Mucosa of rectum (tissue), 2 donors: ENCODE measurements around the gene ZNF609.
"Not testable (repeated sequence)": the region's sequence is repeated elsewhere in the genome, so short reads cannot be mapped to it uniquely, and the experiment has no call there.

Experiments used
- H3K27ac ChIP-seq, 2 donors: one replicate each; pipeline ENCODE4 v1.7.0; 2013; ENCODE audit warnings: inconsistent platforms in 2 of 2, low read depth in 2 of 2, low read length in 2 of 2
- H3K27me3 ChIP-seq, 2 donors: one replicate each; pipeline ENCODE4 v1.7.0; 2013; ENCODE audit warnings: low read length in 2 of 2; ENCODE audit not compliant: control insufficient read depth in 2 of 2, insufficient read depth in 2 of 2
- H3K36me3 ChIP-seq, 2 donors: one replicate each; pipeline ENCODE4 v1.7.0; 2013; ENCODE audit warnings: low read length in 2 of 2; ENCODE audit not compliant: control insufficient read depth in 2 of 2, insufficient read depth in 2 of 2
- H3K4me1 ChIP-seq, 2 donors: one replicate each; pipeline ENCODE4 v1.7.0; 2013; ENCODE audit warnings: low read length in 2 of 2, mild to moderate bottlenecking in 1 of 2; ENCODE audit not compliant: control insufficient read depth in 2 of 2, insufficient read depth in 2 of 2
- H3K4me3 ChIP-seq, 2 donors: one replicate each; pipeline ENCODE4 v1.7.0; 2013; ENCODE audit warnings: low read length in 2 of 2
- H3K9ac ChIP-seq, 2 donors: one replicate each; pipeline ENCODE4 v1.7.0; 2013; ENCODE audit warnings: low read length in 2 of 2, low read depth in 1 of 2, mild to moderate bottlenecking in 1 of 2
- H3K9me3 ChIP-seq, 2 donors: one replicate each; pipeline ENCODE4 v1.7.0; 2013; ENCODE audit warnings: low read length in 2 of 2; ENCODE audit not compliant: control insufficient read depth in 2 of 2
- donor health status: healthy.
- donor health status: Normal muscosa, but diverticular disease.

The ZNF609 gene

GRCh38 chr15:64574301-64575017 lies 114.1 kb downstream of the ZNF609 start:
- Histone ChIP-seq H3K27ac (no peak overlapping the region), H3K36me3 (no peaks in the 10 kb centered on the region), H3K4me3 (no peak overlapping the region), H3K9me3 (no peaks in the 10 kb centered on the region), H3K4me1 (peaks cover 0 to 13% of the 10 kb centered on the region in 2 donors), H3K27me3 (no peaks in the 10 kb centered on the region), H3K9ac (no peak overlapping the region)

- no peaks in the 10 kb centered on the region for H3K9me3 ChIP-seq
- no peaks in the 10 kb centered on the region for H3K27me3 ChIP-seq
- H3K27ac ChIP-seq = no peak overlapping the region
- peaks cover 2% of the 10 kb centered on the region in 2 donors for H3K4me1 ChIP-seq
- no peak overlapping the region for H3K9ac ChIP-seq
- H3K4me3 ChIP-seq = no peak overlapping the region
- no peaks in the 10 kb centered on the region for H3K36me3 ChIP-seq
Measured at GRCh38 chr15:64580696-64581407, 120.5 kb downstream of the ZNF609 start.

- peaks cover 2% of the 10 kb centered on the region in 2 donors for H3K4me1 ChIP-seq
- no peaks in the 10 kb centered on the region for H3K36me3 ChIP-seq
- H3K9me3 ChIP-seq = no peaks in the 10 kb centered on the region
- H3K9ac ChIP-seq = no peak overlapping the region
- no peak overlapping the region for H3K4me3 ChIP-seq
- no peaks in the 10 kb centered on the region for H3K27me3 ChIP-seq
- H3K27ac ChIP-seq = no peak overlapping the region
Measured at GRCh38 chr15:64581408-64581761, 121.0 kb downstream of the ZNF609 start.

- Histone ChIP-seq H3K4me3 (no peak overlapping the region), H3K9ac (no peak overlapping the region), H3K4me1 (peaks cover 2% of the 10 kb centered on the region in 2 donors), H3K27ac (no peak overlapping the region), H3K36me3 (no peaks in the 10 kb centered on the region), H3K27me3 (no peaks in the 10 kb centered on the region), H3K9me3 (no peaks in the 10 kb centered on the region)
Measured at GRCh38 chr15:64582202-64582601, 121.8 kb downstream of the ZNF609 start.

- peaks cover 2% of the 10 kb centered on the region in 2 donors for H3K4me1 ChIP-seq
- H3K36me3 ChIP-seq = no peaks in the 10 kb centered on the region
- H3K4me3 ChIP-seq = no peak overlapping the region
- no peak overlapping the region for H3K9ac ChIP-seq
- H3K27ac ChIP-seq = no peak overlapping the region
- H3K9me3 ChIP-seq = no peaks in the 10 kb centered on the region
- H3K27me3 ChIP-seq = no peaks in the 10 kb centered on the region
Measured at GRCh38 chr15:64583519-64583918, 123.1 kb downstream of the ZNF609 start.

GRCh38 chr15:64583983-64584382 lies 123.6 kb downstream of the ZNF609 start:
- Histone ChIP-seq H3K27ac (no peak overlapping the region), H3K27me3 (no peaks in the 10 kb centered on the region), H3K36me3 (no peaks in the 10 kb centered on the region), H3K9me3 (no peaks in the 10 kb centered on the region), H3K4me1 (peaks cover 2% of the 10 kb centered on the region in 2 donors), H3K4me3 (no peak overlapping the region), H3K9ac (no peak overlapping the region)

GRCh38 chr15:64586259-64586870 lies 126.0 kb downstream of the ZNF609 start:
- no peaks in the 10 kb centered on the region for H3K36me3 ChIP-seq
- H3K9me3 ChIP-seq = no peaks in the 10 kb centered on the region
- H3K27me3 ChIP-seq = no peaks in the 10 kb centered on the region
- H3K4me3 ChIP-seq = no peak overlapping the region
- peaks cover 2% of the 10 kb centered on the region in 2 donors for H3K4me1 ChIP-seq
- H3K27ac ChIP-seq = no peak overlapping the region
- no peak overlapping the region for H3K9ac ChIP-seq

GRCh38 chr15:64586984-64587383 lies 126.6 kb downstream of the ZNF609 start:
- H3K4me3 ChIP-seq = no peak overlapping the region
- no peak overlapping the region for H3K9ac ChIP-seq
- H3K27ac ChIP-seq = no peak overlapping the region
- H3K9me3 ChIP-seq = no peaks in the 10 kb centered on the region
- H3K27me3 ChIP-seq = no peaks in the 10 kb centered on the region
- no peaks in the 10 kb centered on the region for H3K36me3 ChIP-seq
- peaks cover 2% of the 10 kb centered on the region in 2 donors for H3K4me1 ChIP-seq

- no peak overlapping the region for H3K27ac ChIP-seq
Measured at GRCh38 chr15:64589435-64590084, 129.2 kb downstream of the ZNF609 start.

GRCh38 chr15:64592845-64593244 lies 132.5 kb downstream of the ZNF609 start:
- H3K36me3 ChIP-seq, H3K9me3 ChIP-seq, H3K27ac ChIP-seq, H3K4me3 ChIP-seq, H3K27me3 ChIP-seq, H3K4me1 ChIP-seq, H3K9ac ChIP-seq: not testable (repeated sequence)

More at GRCh38 chr15:64589435-64590084, 129.2 kb downstream of the ZNF609 start:
- no peak overlapping the region for H3K9ac ChIP-seq
- H3K27me3 ChIP-seq = no peaks in the 10 kb centered on the region
- no peaks in the 10 kb centered on the region for H3K9me3 ChIP-seq
- peaks cover 2% of the 10 kb centered on the region in 2 donors for H3K4me1 ChIP-seq
- no peak overlapping the region for H3K4me3 ChIP-seq
- H3K36me3 ChIP-seq = no peaks in the 10 kb centered on the region
